GM19193 (cell line): ENCODE data around the gene HEBP2.

Experiments
- POLR2A ChIP-seq: IDR thresholded peaks from 4 replicates; pipeline ENCODE4 v1.6.1; 2011; ENCODE audit not compliant: insufficient read depth, insufficient read length; ENCODE audit errors: extremely low read depth

HEBP2 gene

GRCh38 chr6:138456401-138456790 lies 52.4 kb downstream of the HEBP2 start:
- no peak for TF ChIP-seq POLR2A

- TF ChIP-seq POLR2A: no peak
Observed at GRCh38 chr6:138461647-138462046, 57.6 kb downstream of the HEBP2 start.

GRCh38 chr6:138464085-138464484 lies 60.1 kb downstream of the HEBP2 start:
- TF ChIP-seq POLR2A: no peak

GRCh38 chr6:138465007-138465645 lies 61.1 kb downstream of the HEBP2 start:
- TF ChIP-seq POLR2A: no peak

- no peak for TF ChIP-seq POLR2A
Observed at GRCh38 chr6:138467901-138468300, 63.9 kb downstream of the HEBP2 start.

GRCh38 chr6:138468320-138469015 lies 64.4 kb downstream of the HEBP2 start:
- no peak for TF ChIP-seq POLR2A
